ENCODE data around the gene OR52D1. TPM values are rescaled to one million over a fixed set of nuclear protein-coding genes. Genes with fewer than 3 reads are reported as not detected.

OR52D1 gene
- total and polyA plus RNA-seq, 2 of the 8 experiments (the other 6 are each of a cell fraction or from before 2014, with no cell fraction given) = not detected

DNA sequence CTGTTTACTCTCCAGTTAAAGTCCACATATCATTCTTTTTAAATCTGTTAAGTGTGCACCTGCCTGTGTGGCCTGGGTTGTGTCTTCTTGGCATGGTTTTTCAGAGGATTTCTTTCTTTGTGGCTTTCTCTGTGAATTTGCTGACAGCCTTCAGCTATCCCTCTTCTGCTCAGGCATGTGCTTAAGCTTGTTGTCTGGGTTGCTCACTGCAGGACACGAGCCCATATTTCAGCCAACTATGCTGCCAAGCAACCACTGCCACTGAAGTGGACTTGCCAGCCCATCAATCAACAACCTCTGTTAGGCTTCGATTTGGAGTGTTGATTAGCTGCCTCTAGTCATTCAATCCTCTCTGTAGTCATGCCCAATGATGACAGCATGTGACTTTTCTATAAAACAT lies 21.0 kb upstream of the OR52D1 start:
- H3K23ac ChIP-seq (ENCODE audit: insufficient read length) = no peak overlapping the region
- TF ChIP-seq CHD1 (IDR thresholded peaks at IDR 0.05; ENCODE audit: low read depth, low read length) = no peak
- TF ChIP-seq BRCA1 (IDR thresholded peaks at IDR 0.05; ENCODE audit: low read depth, low read length) = no peak
- TF ChIP-seq NRF1 (IDR thresholded peaks at IDR 0.05; ENCODE audit: low read depth, low read length) = no peak
- no peak for TF ChIP-seq CEBPB (IDR thresholded peaks at IDR 0.05; ENCODE audit: low read depth, low read length)
- TF ChIP-seq ZNF274 (IDR thresholded peaks at IDR 0.05; ENCODE audit: borderline replicate concordance, extremely low read depth, low read length) = no peak
- no peak for TF ChIP-seq TCF12 (IDR thresholded peaks at IDR 0.05; ENCODE audit: low read depth, low read length)
- TF ChIP-seq, protein P1, sequence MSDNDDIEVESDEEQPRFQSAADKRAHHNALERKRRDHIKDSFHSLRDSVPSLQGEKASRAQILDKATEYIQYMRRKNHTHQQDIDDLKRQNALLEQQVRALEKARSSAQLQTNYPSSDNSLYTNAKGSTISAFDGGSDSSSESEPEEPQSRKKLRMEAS (IDR thresholded peaks at IDR 0.05) = no peak
- TF ChIP-seq SAP30 (IDR thresholded peaks at IDR 0.05; ENCODE audit: insufficient read depth, insufficient replicate concordance, low read length) = no peak
- no peak for TF ChIP-seq EZH2 (IDR thresholded peaks at IDR 0.05; ENCODE audit: low read depth, low read length, severe bottlenecking)
- no peak for TF ChIP-seq RBBP5 (IDR thresholded peaks at IDR 0.05; ENCODE audit: borderline replicate concordance, low read depth, low read length)
- TF ChIP-seq TAF1 (IDR thresholded peaks at IDR 0.05; ENCODE audit: low read depth, low read length) = no peak
- TF ChIP-seq TEAD4 (IDR thresholded peaks at IDR 0.05; ENCODE audit: low read depth, low read length) = no peak
- no peak for TF ChIP-seq EGR1 (IDR thresholded peaks at IDR 0.05; ENCODE audit: borderline replicate concordance, low read depth, low read length)
- no peak overlapping the region for H2BK20ac ChIP-seq (ENCODE audit: low read length)
- H4K20me1 ChIP-seq (replicated peaks in 1 of 2; ENCODE audit: control insufficient read depth in 1 of 2, insufficient read depth in 2 of 2, low read length in 2 of 2) = no peaks in the 10 kb centered on the region
- POLR2A ChIA-PET (ENCODE audit: partially characterized antibody) = no interaction called here
- no peak overlapping the region for H3K4ac ChIP-seq (replicated peaks; ENCODE audit: insufficient read length, low read depth, low read length)
- no peak for FAIRE-seq
- H2AK5ac ChIP-seq (ENCODE audit: low read depth, low read length) = no peak overlapping the region
- no peak overlapping the region for H2BK12ac ChIP-seq (ENCODE audit: low read depth, low read length)
- H3K4me3 ChIP-seq (ENCODE audit: extremely low read depth in 1 of 4, insufficient read depth in 2 of 4, low read depth in 3 of 4, low read length in 4 of 4) = no peak overlapping the region
- no peaks in the 10 kb centered on the region for H3K36me3 ChIP-seq (ENCODE audit: control insufficient read depth in 2 of 4, insufficient read depth in 4 of 4, low read length in 3 of 4)
- no peak overlapping the region for H3K9ac ChIP-seq (replicated peaks in 1 of 4; ENCODE audit: extremely low read depth in 1 of 4, low read depth in 3 of 4, low read length in 3 of 4)
- H3K4me1 ChIP-seq (replicated peaks in 1 of 4; ENCODE audit: control insufficient read depth in 3 of 4, insufficient read depth in 4 of 4, low read length in 3 of 4) = no peaks in the 10 kb centered on the region
- H3K23me2 ChIP-seq (ENCODE audit: low read depth, low read length) = no peaks in the 10 kb centered on the region
- no peak overlapping the region for H3K4me2 ChIP-seq (ENCODE audit: insufficient read depth in 1 of 2, low read depth in 2 of 2, low read length in 2 of 2)
- no peak overlapping the region for H4K8ac ChIP-seq (ENCODE audit: extremely low read depth, insufficient read depth, low read length)
- no peaks in the 10 kb centered on the region for H3K9me3 ChIP-seq (ENCODE audit: insufficient read depth in 2 of 2, low read depth in 1 of 2, low read length in 1 of 2)
- H3K79me2 ChIP-seq (ENCODE audit: control insufficient read depth in 1 of 2, insufficient read depth in 2 of 2, low read length in 2 of 2) = no peaks in the 10 kb centered on the region
- H2AFZ ChIP-seq (ENCODE audit: low read length) = no peak overlapping the region
- no peak overlapping the region for H2BK5ac ChIP-seq (ENCODE audit: low read depth, low read length)
- no peak for DNase-seq (ENCODE audit: low read depth in 1 of 2, low spot score in 2 of 2)
- H3K27ac ChIP-seq (ENCODE audit: low read depth, low read length) = no peak overlapping the region
- no peak overlapping the region for H2BK15ac ChIP-seq (ENCODE audit: low read length)
- H3K18ac ChIP-seq (ENCODE audit: extremely low read depth, low read length) = no peak overlapping the region
- no peak overlapping the region for H3K56ac ChIP-seq (replicated peaks; ENCODE audit: insufficient read length, low read depth, low read length)
- H2BK120ac ChIP-seq (replicated peaks; ENCODE audit: low read depth, low read length) = no peak overlapping the region
- no peak overlapping the region for H3K14ac ChIP-seq (ENCODE audit: insufficient read length)
- no peaks in the 10 kb centered on the region for H3K27me3 ChIP-seq (replicated peaks in 1 of 4; ENCODE audit: control insufficient read depth in 3 of 4, extremely low read depth in 1 of 4, insufficient read depth in 3 of 4, low read length in 3 of 4)
- 85% methylated on average over 2 of the region's 2 CpGs; no CpG with 5 or more reads in 1 of the 2 experiments for WGBS, 2 experiments (ENCODE audit: extremely low coverage in 1 of 2, insufficient coverage in 1 of 2, insufficient read length in 1 of 2, insufficient replicate concordance in 2 of 2, low coverage in 1 of 2, low lambda C conversion rate in 2 of 2, missing lambda C conversion rate in 1 of 2)
- H4K5ac ChIP-seq (ENCODE audit: insufficient read length, low read depth, low read length) = no peak overlapping the region
- H4K91ac ChIP-seq (replicated peaks; ENCODE audit: insufficient read length, low read length) = no peak overlapping the region
- H3K79me1 ChIP-seq (ENCODE audit: low read depth, low read length) = no peaks in the 10 kb centered on the region
- CTCF ChIA-PET (ENCODE audit: partially characterized antibody) = interaction anchor here (0.7 to 3.0 kb wide), 4 partner anchors 8 to 342 kb away, joined by 3 to 21 read pairs (median 4); partner anchors contain the start of gene OR51I2
